ENCODE results near the gene DUSP14. TPM values are rescaled to one million over a fixed set of nuclear protein-coding genes. Genes with fewer than 3 reads are reported as not detected.
A peak's percentile ranks its signal among the peaks of the same experiment; 100 is the strongest.
"Not testable (repeated sequence)": the region's sequence is repeated elsewhere in the genome, so short reads cannot be mapped to it uniquely, and the experiment has no call there.

DUSP14 gene
- 13.3 TPM for total RNA-seq
- 10 to 100 TPM; 10.4 to 14.1 (median 12.8) TPM for polyA plus RNA-seq (ENCODE audit: insufficient read depth in 1 of 8, insufficient read length in 8 of 8, low replicate concordance in 1 of 8)
- long read RNA-seq, donor 1, transcript DUSP14-206 (3 exons, 1,537 nt), result major isoform, 5 of 5 reads
- long read RNA-seq, donor 1, partial matches to known transcripts, result 0 of 5 reads
- long read RNA-seq, donor 1, other reads (novel, unspliced or antisense), result 0 of 5 reads
- long read RNA-seq, donor 2, partial matches to known transcripts, result 0 of 1 reads
- long read RNA-seq, donor 2, other reads (novel, unspliced or antisense), result 0 of 1 reads
- long read RNA-seq, donor 3, transcript DUSP14-206 (3 exons, 1,537 nt), result major isoform, 8 of 8 reads
- long read RNA-seq, donor 3, partial matches to known transcripts, result 0 of 8 reads
- long read RNA-seq, donor 3, other reads (novel, unspliced or antisense), result 0 of 8 reads
- long read RNA-seq, donor 4, partial matches to known transcripts, result 0 of 4 reads
- long read RNA-seq, donor 4, other reads (novel, unspliced or antisense), result 0 of 4 reads
- long read RNA-seq, donor 5, transcript DUSP14-206 (3 exons, 1,537 nt), result major isoform, 18 of 19 reads
- long read RNA-seq, donor 5, partial matches to known transcripts, result 0 of 19 reads
- long read RNA-seq, donor 5, other reads (novel, unspliced or antisense), result 0 of 19 reads
- long read RNA-seq, donor 6, transcript DUSP14-206 (3 exons, 1,537 nt), result major isoform, 11 of 13 reads
- long read RNA-seq, donor 6, partial matches to known transcripts, result 0 of 13 reads
- long read RNA-seq, donor 6, other reads (novel, unspliced or antisense), result 0 of 13 reads
- long read RNA-seq, donor 7, transcript DUSP14-206 (3 exons, 1,537 nt), result major isoform, 8 of 8 reads
- long read RNA-seq, donor 7, partial matches to known transcripts, result 0 of 8 reads
- long read RNA-seq, donor 7, other reads (novel, unspliced or antisense), result 0 of 8 reads
- long read RNA-seq, donor 8, transcript DUSP14-206 (3 exons, 1,537 nt), result major isoform, 5 of 5 reads
- long read RNA-seq, donor 8, partial matches to known transcripts, result 0 of 5 reads
- long read RNA-seq, donor 8, other reads (novel, unspliced or antisense), result 0 of 5 reads
- long read RNA-seq, donor 9, transcript DUSP14-206 (3 exons, 1,537 nt), result major isoform, 9 of 10 reads
- long read RNA-seq, donor 9, partial matches to known transcripts, result 0 of 10 reads
- long read RNA-seq, donor 9, other reads (novel, unspliced or antisense), result 0 of 10 reads
- long read RNA-seq, donor 10, transcript DUSP14-206 (3 exons, 1,537 nt), result major isoform, 13 of 13 reads
- long read RNA-seq, donor 10, partial matches to known transcripts, result 0 of 13 reads
- long read RNA-seq, donor 10, other reads (novel, unspliced or antisense), result 0 of 13 reads
- long read RNA-seq, donor 11, transcript DUSP14-206 (3 exons, 1,537 nt), result major isoform, 11 of 11 reads
- long read RNA-seq, donor 11, partial matches to known transcripts, result 0 of 11 reads
- long read RNA-seq, donor 11, other reads (novel, unspliced or antisense), result 0 of 11 reads

- under 1% methylated on average over 65 of the region's 100 CpGs for WGBS (ENCODE audit: insufficient coverage)
Observed at GRCh38 chr17:37489197-37490001, at the start of gene DUSP14. TSS of gene DUSP14 (plus strand) at chr17:37489891. CDS start at chr17:37512273, 22,382 bp downstream.

GRCh38 chr17:37440424-37440823 is 49.3 kb upstream of the DUSP14 start:
- Histone ChIP-seq H3K9me3 (replicated peaks; ENCODE audit: control insufficient read depth, low read depth, low read length) (no peaks in the 10 kb centered on the region), H3K27me3 (ENCODE audit: control insufficient read depth, insufficient read depth, low read length) (no peaks in the 10 kb centered on the region), H3K4me3 (ENCODE audit: low read length) (no peak overlapping the region), H3K36me3 (ENCODE audit: control insufficient read depth, insufficient read depth, low read length) (peaks cover 39% of the 10 kb centered on the region), H3K4me1 (ENCODE audit: control insufficient read depth, insufficient read depth, low read length) (no peaks in the 10 kb centered on the region), H3K27ac (ENCODE audit: low read length) (no peak overlapping the region)
- no peak for DNase-seq
- WGBS (ENCODE audit: insufficient coverage), result 100% methylated on average over 2 of the region's 2 CpGs

More at GRCh38 chr17:37489197-37490001, at the start of gene DUSP14:
- Histone ChIP-seq H3K36me3 (ENCODE audit: control insufficient read depth, insufficient read depth, low read length) (no peaks in the 10 kb centered on the region), H3K4me1 (ENCODE audit: control insufficient read depth, insufficient read depth, low read length) (peaks cover 21% of the 10 kb centered on the region), H3K27ac (ENCODE audit: low read length) (peak within 1 kb of the TSS; percentile 72), H3K27me3 (ENCODE audit: control insufficient read depth, insufficient read depth, low read length) (no peaks in the 10 kb centered on the region), H3K4me3 (ENCODE audit: low read length) (peak within 1 kb of the TSS; percentile 88), H3K9me3 (replicated peaks; ENCODE audit: control insufficient read depth, low read depth, low read length) (no peaks in the 10 kb centered on the region)
- peak; percentile 95 for DNase-seq

- H3K4me1 ChIP-seq (ENCODE audit: control insufficient read depth, insufficient read depth, low read length); DNase-seq; H3K27ac ChIP-seq (ENCODE audit: low read length); H3K9me3 ChIP-seq (replicated peaks; ENCODE audit: control insufficient read depth, low read depth, low read length); H3K4me3 ChIP-seq (ENCODE audit: low read length); H3K27me3 ChIP-seq (ENCODE audit: control insufficient read depth, insufficient read depth, low read length): not testable (repeated sequence)
- 100% methylated on average over 5 of the region's 12 CpGs for WGBS (ENCODE audit: insufficient coverage)
- peaks cover 39% of the 10 kb centered on the region for H3K36me3 ChIP-seq (ENCODE audit: control insufficient read depth, insufficient read depth, low read length)
Observed at GRCh38 chr17:37441369-37442014, 48.2 kb upstream of the DUSP14 start.

GRCh38 chr17:37446027-37446426 is 43.7 kb upstream of the DUSP14 start:
- DNase-seq, result no peak
- WGBS (ENCODE audit: insufficient coverage), result no CpG with 5 or more reads among the region's 4 CpGs
- no peak overlapping the region for H3K27ac ChIP-seq (ENCODE audit: low read length)
- H3K9me3 ChIP-seq (replicated peaks; ENCODE audit: control insufficient read depth, low read depth, low read length), result no peaks in the 10 kb centered on the region
- H3K4me3 ChIP-seq (ENCODE audit: low read length), result no peak overlapping the region
- no peaks in the 10 kb centered on the region for H3K4me1 ChIP-seq (ENCODE audit: control insufficient read depth, insufficient read depth, low read length)
- no peaks in the 10 kb centered on the region for H3K27me3 ChIP-seq (ENCODE audit: control insufficient read depth, insufficient read depth, low read length)
- H3K36me3 ChIP-seq (ENCODE audit: control insufficient read depth, insufficient read depth, low read length), result peaks cover 45% of the 10 kb centered on the region

- H3K27me3 ChIP-seq (ENCODE audit: control insufficient read depth, insufficient read depth, low read length), result no peaks in the 10 kb centered on the region
- H3K9me3 ChIP-seq (replicated peaks; ENCODE audit: control insufficient read depth, low read depth, low read length), result no peaks in the 10 kb centered on the region
- 100% methylated on average over 1 of the region's 1 CpG for whole genome bisulfite sequencing (ENCODE audit: insufficient coverage)
- peaks cover 33% of the 10 kb centered on the region for H3K36me3 ChIP-seq (ENCODE audit: control insufficient read depth, insufficient read depth, low read length)
- DNase-seq, result no peak
- H3K27ac ChIP-seq (ENCODE audit: low read length), result no peak overlapping the region
- no peak overlapping the region for H3K4me3 ChIP-seq (ENCODE audit: low read length)
- no peaks in the 10 kb centered on the region for H3K4me1 ChIP-seq (ENCODE audit: control insufficient read depth, insufficient read depth, low read length)
Observed at GRCh38 chr17:37447641-37448040, 42.0 kb upstream of the DUSP14 start.

- H3K36me3 ChIP-seq (ENCODE audit: control insufficient read depth, insufficient read depth, low read length), result peaks cover 27% of the 10 kb centered on the region
- 95% methylated on average over 3 of the region's 6 CpGs for WGBS (ENCODE audit: insufficient coverage)
- H3K27ac ChIP-seq (ENCODE audit: low read length), result no peak overlapping the region
- no peaks in the 10 kb centered on the region for H3K4me1 ChIP-seq (ENCODE audit: control insufficient read depth, insufficient read depth, low read length)
- no peak for DNase-seq
- no peaks in the 10 kb centered on the region for H3K9me3 ChIP-seq (replicated peaks; ENCODE audit: control insufficient read depth, low read depth, low read length)
- no peak overlapping the region for H3K4me3 ChIP-seq (ENCODE audit: low read length)
- no peaks in the 10 kb centered on the region for H3K27me3 ChIP-seq (ENCODE audit: control insufficient read depth, insufficient read depth, low read length)
Observed at GRCh38 chr17:37450112-37450511, 39.6 kb upstream of the DUSP14 start.

GRCh38 chr17:37457801-37458200 is 31.9 kb upstream of the DUSP14 start:
- not testable (repeated sequence) for H3K4me1 ChIP-seq (ENCODE audit: control insufficient read depth, insufficient read depth, low read length); H3K27me3 ChIP-seq (ENCODE audit: control insufficient read depth, insufficient read depth, low read length); DNase-seq; H3K27ac ChIP-seq (ENCODE audit: low read length); H3K4me3 ChIP-seq (ENCODE audit: low read length); H3K9me3 ChIP-seq (replicated peaks; ENCODE audit: control insufficient read depth, low read depth, low read length)
- WGBS (ENCODE audit: insufficient coverage), result no CpG with 5 or more reads among the region's 3 CpGs
- H3K36me3 ChIP-seq (ENCODE audit: control insufficient read depth, insufficient read depth, low read length), result peaks cover 29% of the 10 kb centered on the region

- no peaks in the 10 kb centered on the region for H3K27me3 ChIP-seq (ENCODE audit: control insufficient read depth, insufficient read depth, low read length)
- no peaks in the 10 kb centered on the region for H3K4me1 ChIP-seq (ENCODE audit: control insufficient read depth, insufficient read depth, low read length)
- WGBS (ENCODE audit: insufficient coverage), result 100% methylated on average over 1 of the region's 3 CpGs
- H3K9me3 ChIP-seq (replicated peaks; ENCODE audit: control insufficient read depth, low read depth, low read length), result no peaks in the 10 kb centered on the region
- no peak overlapping the region for H3K4me3 ChIP-seq (ENCODE audit: low read length)
- no peak overlapping the region for H3K27ac ChIP-seq (ENCODE audit: low read length)
- no peak for DNase-seq
- peaks cover 29% of the 10 kb centered on the region for H3K36me3 ChIP-seq (ENCODE audit: control insufficient read depth, insufficient read depth, low read length)
Observed at GRCh38 chr17:37458805-37459204, 30.9 kb upstream of the DUSP14 start.
